Type B pancreatic cell (in vitro differentiated cells): ENCODE data around the gene USP43. TPM values are rescaled to one million over a fixed set of nuclear protein-coding genes. Genes with fewer than 3 reads are reported as not detected.

Experiments
- DNase-seq: peaks from one replicate; pipeline ENCODE4 v3.0.0; 2021; ENCODE audit warnings: mixed read lengths; ENCODE audit not compliant: unreplicated experiment; ENCODE audit errors: extremely low spot score
- H3K27ac Mint-ChIP-seq: 2 replicates; pipeline ENCODE4 v1.8.0; 2021; ENCODE audit warnings: mild to moderate bottlenecking, mixed read lengths
- H3K27me3 Mint-ChIP-seq: 2 replicates; pipeline ENCODE4 v1.8.0; 2021; ENCODE audit warnings: mixed read lengths
- H3K36me3 Mint-ChIP-seq: 2 replicates; pipeline ENCODE4 v1.8.0; 2021; ENCODE audit warnings: mixed read lengths
- H3K4me1 Mint-ChIP-seq: one replicate; pipeline ENCODE4 v1.8.0; 2021; ENCODE audit warnings: mixed read lengths; ENCODE audit not compliant: unreplicated experiment
- H3K4me3 Mint-ChIP-seq: 2 replicates; pipeline ENCODE4 v1.8.0; 2021; ENCODE audit warnings: mild to moderate bottlenecking, mixed read lengths
- H3K9me3 Mint-ChIP-seq: 2 replicates; pipeline ENCODE4 v1.8.0; 2021; ENCODE audit warnings: mixed read lengths
- total RNA-seq: library from RNA; stranded (reverse); gene quantifications from 2 replicates; pipeline ENCODE4 v1.2.1, GENCODE V29; 2021; ENCODE audit warnings: low replicate concordance
- TF ChIP-seq, protein P1 (sequence below): fragments of 200-600 bp; sonication (generic); conservative IDR thresholded peaks from 2 replicates; pipeline ENCODE4 v1.5.0; 2021; ENCODE audit warnings: antibody characterized with exemption, mild to moderate bottlenecking

Gene USP43
- total RNA-seq, 1 donor from 2014 or later = 6.6 TPM

DNA sequence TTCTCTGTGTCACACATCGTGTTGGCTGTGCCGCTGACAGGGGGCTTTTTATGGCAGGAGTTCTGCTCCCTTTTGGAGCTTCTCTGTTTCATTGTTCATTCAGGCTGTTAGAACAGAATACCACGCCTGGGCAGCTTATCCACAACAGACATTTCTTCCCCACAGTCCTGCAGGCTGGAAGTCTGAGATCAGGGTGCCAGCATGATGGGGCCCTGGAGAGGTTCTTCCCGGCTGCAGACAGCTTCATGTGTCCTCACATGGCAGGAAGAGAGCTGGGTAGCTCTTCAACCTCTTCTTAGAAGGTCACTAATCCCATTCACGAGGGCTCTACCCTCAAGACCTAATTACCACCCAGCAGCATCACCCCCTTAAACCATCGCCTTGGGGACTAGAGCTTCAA, 81.0 kb downstream of the USP43 start:
- Mint-ChIP-seq H3K27ac (no peak overlapping the region), H3K4me1 (peaks cover 7% of the 10 kb centered on the region)
- TF ChIP-seq, protein P1, sequence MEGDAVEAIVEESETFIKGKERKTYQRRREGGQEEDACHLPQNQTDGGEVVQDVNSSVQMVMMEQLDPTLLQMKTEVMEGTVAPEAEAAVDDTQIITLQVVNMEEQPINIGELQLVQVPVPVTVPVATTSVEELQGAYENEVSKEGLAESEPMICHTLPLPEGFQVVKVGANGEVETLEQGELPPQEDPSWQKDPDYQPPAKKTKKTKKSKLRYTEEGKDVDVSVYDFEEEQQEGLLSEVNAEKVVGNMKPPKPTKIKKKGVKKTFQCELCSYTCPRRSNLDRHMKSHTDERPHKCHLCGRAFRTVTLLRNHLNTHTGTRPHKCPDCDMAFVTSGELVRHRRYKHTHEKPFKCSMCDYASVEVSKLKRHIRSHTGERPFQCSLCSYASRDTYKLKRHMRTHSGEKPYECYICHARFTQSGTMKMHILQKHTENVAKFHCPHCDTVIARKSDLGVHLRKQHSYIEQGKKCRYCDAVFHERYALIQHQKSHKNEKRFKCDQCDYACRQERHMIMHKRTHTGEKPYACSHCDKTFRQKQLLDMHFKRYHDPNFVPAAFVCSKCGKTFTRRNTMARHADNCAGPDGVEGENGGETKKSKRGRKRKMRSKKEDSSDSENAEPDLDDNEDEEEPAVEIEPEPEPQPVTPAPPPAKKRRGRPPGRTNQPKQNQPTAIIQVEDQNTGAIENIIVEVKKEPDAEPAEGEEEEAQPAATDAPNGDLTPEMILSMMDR = no peak

GRCh38 chr17:9728005-9728404, 82.7 kb downstream of the USP43 start:
- no peak overlapping the region for H3K4me3 Mint-ChIP-seq
- no peak overlapping the region for H3K27ac Mint-ChIP-seq
- H3K4me1 Mint-ChIP-seq = peaks cover 7% of the 10 kb centered on the region
- H3K27me3 Mint-ChIP-seq = no peaks in the 10 kb centered on the region
- TF ChIP-seq, protein P1 = no peak
- no peak for DNase-seq
- H3K9me3 Mint-ChIP-seq = no peaks in the 10 kb centered on the region
- peaks cover 4% of the 10 kb centered on the region for H3K36me3 Mint-ChIP-seq

More for the DNA sequence above, 81.0 kb downstream of the USP43 start:
- no peak for DNase-seq
- Mint-ChIP-seq H3K36me3 (peaks cover 4% of the 10 kb centered on the region), H3K9me3 (no peaks in the 10 kb centered on the region), H3K4me3 (no peak overlapping the region), H3K27me3 (no peaks in the 10 kb centered on the region)

GRCh38 chr17:9728564-9728963, 83.2 kb downstream of the USP43 start:
- TF ChIP-seq, protein P1 = no peak
- Mint-ChIP-seq H3K27me3 (no peaks in the 10 kb centered on the region), H3K36me3 (peaks cover 4% of the 10 kb centered on the region), H3K4me1 (peaks cover 7% of the 10 kb centered on the region), H3K9me3 (no peaks in the 10 kb centered on the region), H3K4me3 (no peak overlapping the region), H3K27ac (no peak overlapping the region)
- DNase-seq = no peak

- Mint-ChIP-seq H3K4me1 (peaks cover 7% of the 10 kb centered on the region), H3K4me3 (no peak overlapping the region), H3K36me3 (peaks cover 4% of the 10 kb centered on the region), H3K27ac (peak overlapping the region; percentile 34), H3K9me3 (no peaks in the 10 kb centered on the region), H3K27me3 (no peaks in the 10 kb centered on the region)
- no peak for DNase-seq
- TF ChIP-seq, protein P1 = peak; percentile 96
Measured at GRCh38 chr17:9729034-9729650, 83.8 kb downstream of the USP43 start.

DNA sequence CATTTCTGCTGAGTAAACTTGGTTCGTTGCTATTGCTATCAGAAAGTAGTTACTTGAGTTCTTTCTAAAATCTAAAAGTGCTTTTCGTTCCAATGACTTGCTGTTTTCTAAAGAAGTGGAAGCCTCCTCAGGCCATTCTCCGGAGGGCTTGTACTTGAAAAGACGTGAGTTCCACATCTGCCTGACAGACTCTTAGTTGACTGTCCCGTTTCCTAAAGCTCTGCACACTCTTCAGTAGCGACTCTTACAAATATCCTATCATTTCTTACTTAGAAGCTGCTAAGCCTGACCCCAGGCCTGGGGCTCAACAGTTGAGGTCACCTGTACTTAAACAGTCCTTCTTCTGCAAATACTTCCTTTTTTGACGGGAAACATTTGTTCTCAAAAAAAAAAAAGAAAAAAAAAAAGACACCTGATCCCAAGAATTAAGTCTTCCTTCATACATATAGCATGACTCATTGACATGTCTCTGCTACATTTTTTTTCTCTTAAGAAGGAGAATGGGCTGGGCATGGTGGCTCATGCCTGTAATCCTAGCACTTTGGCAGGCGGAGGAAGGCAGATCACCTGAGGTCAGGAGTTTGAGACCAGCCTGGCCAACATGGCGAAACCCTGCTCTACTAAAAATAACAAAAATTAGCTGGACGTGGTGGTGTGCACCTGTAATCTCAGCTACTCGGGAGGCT, 84.6 kb downstream of the USP43 start:
- peak overlapping the region; percentile 91 for H3K27ac Mint-ChIP-seq
- DNase-seq = no peak
- TF ChIP-seq, protein P1 = no peak
- no peak overlapping the region for H3K4me3 Mint-ChIP-seq
- H3K36me3 Mint-ChIP-seq = peaks cover 4% of the 10 kb centered on the region
- no peaks in the 10 kb centered on the region for H3K9me3 Mint-ChIP-seq
- H3K27me3 Mint-ChIP-seq = no peaks in the 10 kb centered on the region
- peaks cover 7% of the 10 kb centered on the region for H3K4me1 Mint-ChIP-seq
